ENCODE data around the gene HNMT. TPM values are rescaled to one million over a fixed set of nuclear protein-coding genes. Genes with fewer than 3 reads are reported as not detected.

HNMT gene
- polyA plus RNA-seq, 1 of the 3 experiments (the other 2 are of a cell fraction): 1.8 TPM

GRCh38 chr2:137968477-137969417, 4.5 kb downstream of the HNMT start:
- Histone ChIP-seq H3K4me2 (no peak overlapping the region; the same call in 1 of the 2 replicates), H3F3A (replicated peaks; ENCODE audit: insufficient read depth) (peaks cover 17% of the 10 kb centered on the region), H3K27ac (ENCODE audit: low read depth in 2 of 2, low read length in 1 of 2) (peak overlapping the region; percentile 66 to 70; a peak in 3 of 4 replicates), H3K9me3 (no peaks in the 10 kb centered on the region), H3K27me3 (ENCODE audit: insufficient read depth) (no peaks in the 10 kb centered on the region), H3K4me1 (ENCODE audit: control insufficient read depth in 1 of 2, insufficient read depth in 2 of 2, low read depth in 1 of 2, low read length in 1 of 2) (peaks cover 11 to 20% of the 10 kb centered on the region in 2 experiments; a peak in 3 of 4 replicates), H4K20me1 (ENCODE audit: insufficient read depth) (0 out of 2 replicates have a peak, but pooled peaks cover 3% of the 10 kb centered on the region), H2AFZ (ENCODE audit: low read depth) (no peak overlapping the region), H3K79me2 (ENCODE audit: insufficient read depth) (no peaks in the 10 kb centered on the region), H3K4me3 (ENCODE audit: low read depth in 2 of 2, low read length in 1 of 2) (no peak overlapping the region), H3K9ac (no peak overlapping the region), H3K36me3 (replicated peaks in 1 of 2; ENCODE audit: control insufficient read depth in 1 of 2, insufficient read depth in 2 of 2, low read length in 1 of 2) (no peaks in the 10 kb centered on the region), H3K9me2 (no peaks in the 10 kb centered on the region)
- ChIA-PET POLR2A (no interaction called here), CTCF (no interaction called here)
- 78% methylated on average over 6 of the region's 6 CpGs for WGBS (ENCODE audit: low lambda C conversion rate)
- TF ChIP-seq RCOR1 (IDR thresholded peaks at IDR 0.05; ENCODE audit: low read length): no peak
- TF ChIP-seq GABPA (IDR thresholded peaks at IDR 0.05; ENCODE audit: low read depth): no peak
- TF ChIP-seq SMC3 (IDR thresholded peaks at IDR 0.05; ENCODE audit: low read depth, low read length): no peak
- no peak for TF ChIP-seq ELF1 (IDR thresholded peaks at IDR 0.05)
- TF ChIP-seq FOXJ3 (CRISPR knock-in tag; IDR thresholded peaks at IDR 0.05): no peak
- TF ChIP-seq CHD2 (IDR thresholded peaks at IDR 0.05; ENCODE audit: low read length, partially characterized antibody): no peak
- TF ChIP-seq CTCF (IDR thresholded peaks at IDR 0.05): no peak
- no peak for DNase-seq

GRCh38 chr2:137969418-137969765, 5.1 kb downstream of the HNMT start:
- no peaks in the 10 kb centered on the region for H3K9me2 ChIP-seq
- DNase-seq: no peak
- WGBS (ENCODE audit: low lambda C conversion rate): 16% methylated on average over 1 of the region's 1 CpG
- H3K4me3 ChIP-seq (ENCODE audit: low read depth in 2 of 2, low read length in 1 of 2): no peak overlapping the region
- H3K9me3 ChIP-seq: no peaks in the 10 kb centered on the region
- POLR2A ChIA-PET: no interaction called here
- no peaks in the 10 kb centered on the region for H3K79me2 ChIP-seq (ENCODE audit: insufficient read depth)
- H3K27me3 ChIP-seq (ENCODE audit: insufficient read depth): no peaks in the 10 kb centered on the region
- H3K9ac ChIP-seq: no peak overlapping the region
- peak overlapping the region; percentile 58 to 66; a peak in 3 of 4 replicates for H3K27ac ChIP-seq (ENCODE audit: low read depth in 2 of 2, low read length in 1 of 2)
- peaks cover 17% of the 10 kb centered on the region for H3F3A ChIP-seq (replicated peaks; ENCODE audit: insufficient read depth)
- no peaks in the 10 kb centered on the region for H3K36me3 ChIP-seq (replicated peaks in 1 of 2; ENCODE audit: control insufficient read depth in 1 of 2, insufficient read depth in 2 of 2, low read length in 1 of 2)
- CTCF ChIA-PET: no interaction called here
- 0 out of 2 replicates have a peak, but pooled peaks cover 3% of the 10 kb centered on the region for H4K20me1 ChIP-seq (ENCODE audit: insufficient read depth)
- peaks cover 11 to 15% of the 10 kb centered on the region in 2 experiments; a peak in 3 of 4 replicates for H3K4me1 ChIP-seq (ENCODE audit: control insufficient read depth in 1 of 2, insufficient read depth in 2 of 2, low read depth in 1 of 2, low read length in 1 of 2)
- H3K4me2 ChIP-seq: no peak overlapping the region; the same call in 1 of the 2 replicates
- no peak overlapping the region for H2AFZ ChIP-seq (ENCODE audit: low read depth)
- peak; percentile 89 for TF ChIP-seq TEAD4 (IDR thresholded peaks at IDR 0.05; ENCODE audit: borderline replicate concordance, insufficient read depth)
- TF ChIP-seq CTCF (IDR thresholded peaks at IDR 0.05): no peak
- TF ChIP-seq, protein P1, sequence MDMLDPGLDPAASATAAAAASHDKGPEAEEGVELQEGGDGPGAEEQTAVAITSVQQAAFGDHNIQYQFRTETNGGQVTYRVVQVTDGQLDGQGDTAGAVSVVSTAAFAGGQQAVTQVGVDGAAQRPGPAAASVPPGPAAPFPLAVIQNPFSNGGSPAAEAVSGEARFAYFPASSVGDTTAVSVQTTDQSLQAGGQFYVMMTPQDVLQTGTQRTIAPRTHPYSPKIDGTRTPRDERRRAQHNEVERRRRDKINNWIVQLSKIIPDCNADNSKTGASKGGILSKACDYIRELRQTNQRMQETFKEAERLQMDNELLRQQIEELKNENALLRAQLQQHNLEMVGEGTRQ (IDR thresholded peaks at IDR 0.05; ENCODE audit: borderline replicate concordance, low read depth, low read length): no peak
- no peak for TF ChIP-seq MXI1 (IDR thresholded peaks at IDR 0.05; ENCODE audit: low read depth, low read length)
- TF ChIP-seq ZBTB33 (IDR thresholded peaks at IDR 0.05; ENCODE audit: borderline replicate concordance, low read depth): peak; percentile 85; the same call in 1 of the 2 replicates
- peak; percentile 88 for TF ChIP-seq RXRA (IDR thresholded peaks at IDR 0.05; ENCODE audit: borderline replicate concordance, low read depth)
- TF ChIP-seq TCF12 (IDR thresholded peaks at IDR 0.05): peak; percentile 95
- peak; percentile 76 for TF ChIP-seq FOXM1 (IDR thresholded peaks at IDR 0.05; ENCODE audit: low read depth)
- TF ChIP-seq NFIC (IDR thresholded peaks at IDR 0.05; ENCODE audit: borderline replicate concordance): peak; percentile 100
- TF ChIP-seq EP300 (IDR thresholded peaks at IDR 0.05; ENCODE audit: borderline replicate concordance in 1 of 2, low read depth in 1 of 2, low read length in 1 of 2): peak; percentile 57 to 96
- TF ChIP-seq FOXJ3 (CRISPR knock-in tag; IDR thresholded peaks at IDR 0.05): no peak
- no peak for TF ChIP-seq CHD2 (IDR thresholded peaks at IDR 0.05; ENCODE audit: low read length, partially characterized antibody)
- no peak for TF ChIP-seq NRF1 (IDR thresholded peaks at IDR 0.05; ENCODE audit: low read depth, low read length)
- peak; percentile 94 for TF ChIP-seq MEF2A (IDR thresholded peaks at IDR 0.05; ENCODE audit: borderline replicate concordance, low read depth)

All from SK-N-SH (cell line).